Large intestine (tissue), 3 donors: Measurements from ENCODE around the gene MACROD1. TPM values are rescaled to one million over a fixed set of nuclear protein-coding genes. Genes with fewer than 3 reads are reported as not detected.

Experiments used
- DNase-seq, 2 donors: peaks; one replicate each; pipeline versions ENCODE4 v3.0.0 to v3.0.0-alpha.2; 2013
- H3K27ac ChIP-seq: one replicate; pipeline ENCODE4 v1.5.1; 2013; ENCODE audit warnings: low read length
- H3K27me3 ChIP-seq: 2 replicates; pipeline ENCODE4 v1.6.1; 2013; ENCODE audit warnings: low read length; ENCODE audit not compliant: control insufficient read depth, insufficient read depth
- H3K36me3 ChIP-seq: 2 replicates; pipeline ENCODE4 v1.6.1; 2013; ENCODE audit warnings: low read length; ENCODE audit not compliant: control insufficient read depth, insufficient read depth
- H3K4me1 ChIP-seq: one replicate; pipeline ENCODE4 v1.6.1; 2013; ENCODE audit warnings: low read length; ENCODE audit not compliant: control insufficient read depth, insufficient read depth
- H3K4me3 ChIP-seq: one replicate; pipeline ENCODE4 v1.5.1; 2013; ENCODE audit warnings: low read length
- H3K9me3 ChIP-seq: one replicate; pipeline ENCODE4 v1.6.1; 2013; ENCODE audit warnings: mild to moderate bottlenecking, low read depth, low read length, moderate library complexity; ENCODE audit not compliant: control insufficient read depth
- WGBS: methylation state at CpG from one replicate; pipeline ENCODE4 v1.1.5; 2013; ENCODE audit warnings: low lambda C conversion rate; ENCODE audit not compliant: insufficient coverage; 5-methylcytosine and 5-hydroxymethylcytosine counted together
- polyA plus RNA-seq: library from polyadenylated mRNA; unstranded; fragments of 120-200 nt; gene quantifications from one replicate; pipeline ENCODE4 v1.2.1, GENCODE V29; 2013

MACROD1 gene
- polyA plus RNA-seq, 1 donor, result 18.2 TPM

GRCh38 chr11:64110465-64111375 lies 55.2 kb downstream of the MACROD1 start:
- no CpG with 5 or more reads among the region's 21 CpGs for WGBS
- H3K4me3 ChIP-seq, result no peak overlapping the region

GRCh38 chr11:64109332-64109731 lies 56.6 kb downstream of the MACROD1 start:
- no peak overlapping the region for H3K4me3 ChIP-seq
- no peak for DNase-seq
- no peaks in the 10 kb centered on the region for H3K36me3 ChIP-seq
- H3K9me3 ChIP-seq, result no peaks in the 10 kb centered on the region
- no CpG with 5 or more reads among the region's 8 CpGs for WGBS
- no peaks in the 10 kb centered on the region for H3K27me3 ChIP-seq
- H3K4me1 ChIP-seq, result no peaks in the 10 kb centered on the region
- no peak overlapping the region for H3K27ac ChIP-seq

More at GRCh38 chr11:64110465-64111375, 55.2 kb downstream of the MACROD1 start:
- no peak for DNase-seq
- Histone ChIP-seq H3K36me3 (no peaks in the 10 kb centered on the region), H3K27ac (no peak overlapping the region), H3K27me3 (no peaks in the 10 kb centered on the region), H3K9me3 (no peaks in the 10 kb centered on the region), H3K4me1 (peaks cover 4% of the 10 kb centered on the region)

- H3K27ac ChIP-seq, result no peak overlapping the region
- no CpG with 5 or more reads among the region's 9 CpGs for WGBS
- DNase-seq, result no peak
- H3K9me3 ChIP-seq, result no peaks in the 10 kb centered on the region
- no peaks in the 10 kb centered on the region for H3K27me3 ChIP-seq
- no peak overlapping the region for H3K4me3 ChIP-seq
- no peaks in the 10 kb centered on the region for H3K4me1 ChIP-seq
- no peaks in the 10 kb centered on the region for H3K36me3 ChIP-seq
Observed at GRCh38 chr11:64107303-64107702, 58.6 kb downstream of the MACROD1 start.

- Histone ChIP-seq H3K27ac (no peak overlapping the region), H3K27me3 (no peaks in the 10 kb centered on the region), H3K9me3 (no peaks in the 10 kb centered on the region), H3K4me1 (peaks cover 3% of the 10 kb centered on the region), H3K36me3 (no peaks in the 10 kb centered on the region), H3K4me3 (no peak overlapping the region)
- no CpG with 5 or more reads among the region's 5 CpGs for WGBS
- DNase-seq, result no peak
Observed at GRCh38 chr11:64104632-64105031, 61.3 kb downstream of the MACROD1 start.

GRCh38 chr11:64103277-64103985 lies 62.5 kb downstream of the MACROD1 start:
- H3K4me1 ChIP-seq, result peaks cover 3% of the 10 kb centered on the region
- no peaks in the 10 kb centered on the region for H3K36me3 ChIP-seq
- no peaks in the 10 kb centered on the region for H3K9me3 ChIP-seq
- no peak overlapping the region for H3K4me3 ChIP-seq
- no peaks in the 10 kb centered on the region for H3K27me3 ChIP-seq
- DNase-seq, result no peak
- WGBS, result no CpG with 5 or more reads among the region's 13 CpGs
- H3K27ac ChIP-seq, result no peak overlapping the region

- no peak for DNase-seq
- peaks cover 3% of the 10 kb centered on the region for H3K4me1 ChIP-seq
- no peak overlapping the region for H3K27ac ChIP-seq
- no peaks in the 10 kb centered on the region for H3K9me3 ChIP-seq
- WGBS, result no CpG with 5 or more reads among the region's 15 CpGs
- H3K27me3 ChIP-seq, result no peaks in the 10 kb centered on the region
- H3K4me3 ChIP-seq, result no peak overlapping the region
- no peaks in the 10 kb centered on the region for H3K36me3 ChIP-seq
Observed at GRCh38 chr11:64102005-64102738, 63.7 kb downstream of the MACROD1 start.

GRCh38 chr11:64101461-64101860 lies 64.5 kb downstream of the MACROD1 start:
- H3K27ac ChIP-seq, result no peak overlapping the region
- H3K4me1 ChIP-seq, result peaks cover 3% of the 10 kb centered on the region
- H3K9me3 ChIP-seq, result no peaks in the 10 kb centered on the region
- H3K27me3 ChIP-seq, result no peaks in the 10 kb centered on the region
- no peak for DNase-seq
- no peak overlapping the region for H3K4me3 ChIP-seq
- no peaks in the 10 kb centered on the region for H3K36me3 ChIP-seq
- WGBS, result no CpG with 5 or more reads among the region's 19 CpGs

DNA sequence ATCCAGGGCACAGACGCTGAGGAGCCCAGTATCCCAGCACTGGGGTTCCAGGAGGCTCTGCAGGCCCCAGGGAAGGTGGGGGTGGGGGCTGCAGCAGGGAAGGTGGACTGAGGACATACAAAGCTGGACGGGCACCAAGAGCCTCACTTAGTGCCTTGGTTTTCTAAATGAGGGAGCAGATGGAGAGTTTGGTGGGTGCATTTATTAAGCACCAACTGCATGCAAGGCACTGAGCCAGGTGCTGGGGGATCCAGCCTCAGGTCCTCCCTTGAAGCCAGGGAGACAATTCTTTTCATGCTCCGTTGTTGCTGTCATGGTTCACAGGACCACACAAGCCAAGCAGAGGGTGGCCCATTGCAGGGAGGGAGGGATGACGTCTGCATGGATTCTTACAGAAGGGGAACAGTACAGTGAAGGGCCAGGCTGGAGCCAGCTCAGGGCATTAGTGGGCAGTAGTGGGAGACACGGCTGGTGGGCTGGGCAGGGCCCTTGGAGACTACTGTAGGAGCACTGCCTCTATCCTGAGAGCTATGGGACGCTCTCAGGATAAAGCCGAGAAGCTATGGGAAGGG lies 65.0 kb downstream of the MACROD1 start:
- Histone ChIP-seq H3K27ac (no peak overlapping the region), H3K4me1 (peaks cover 3% of the 10 kb centered on the region), H3K36me3 (no peaks in the 10 kb centered on the region), H3K4me3 (no peak overlapping the region), H3K9me3 (no peaks in the 10 kb centered on the region), H3K27me3 (no peaks in the 10 kb centered on the region)
- no CpG with 5 or more reads among the region's 7 CpGs for WGBS
- DNase-seq, result no peak

DNA sequence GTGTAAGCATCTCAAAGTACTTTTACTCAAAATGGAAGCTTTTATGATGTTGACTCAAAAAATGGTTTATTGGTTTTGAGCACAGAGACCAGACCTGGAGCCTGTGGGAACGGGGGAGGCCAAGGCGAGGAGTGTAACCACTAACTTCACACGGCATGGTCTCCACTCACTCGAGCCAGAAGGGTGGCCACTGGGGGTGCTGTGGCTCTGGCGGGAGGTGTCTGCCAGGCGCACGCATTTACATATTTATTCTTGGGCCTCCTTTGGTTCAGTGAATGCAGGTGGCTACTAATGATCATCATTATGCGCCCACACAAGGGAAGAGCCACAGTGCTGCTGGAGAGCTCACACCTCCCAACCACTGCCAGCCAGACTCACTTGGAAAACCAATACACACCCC lies 65.6 kb downstream of the MACROD1 start:
- no CpG with 5 or more reads among the region's 8 CpGs for WGBS
- H3K36me3 ChIP-seq, result no peaks in the 10 kb centered on the region
- no peaks in the 10 kb centered on the region for H3K9me3 ChIP-seq
- H3K27ac ChIP-seq, result no peak overlapping the region
- H3K4me1 ChIP-seq, result peaks cover 8% of the 10 kb centered on the region
- DNase-seq, result no peak
- no peak overlapping the region for H3K4me3 ChIP-seq
- H3K27me3 ChIP-seq, result no peaks in the 10 kb centered on the region

DNA sequence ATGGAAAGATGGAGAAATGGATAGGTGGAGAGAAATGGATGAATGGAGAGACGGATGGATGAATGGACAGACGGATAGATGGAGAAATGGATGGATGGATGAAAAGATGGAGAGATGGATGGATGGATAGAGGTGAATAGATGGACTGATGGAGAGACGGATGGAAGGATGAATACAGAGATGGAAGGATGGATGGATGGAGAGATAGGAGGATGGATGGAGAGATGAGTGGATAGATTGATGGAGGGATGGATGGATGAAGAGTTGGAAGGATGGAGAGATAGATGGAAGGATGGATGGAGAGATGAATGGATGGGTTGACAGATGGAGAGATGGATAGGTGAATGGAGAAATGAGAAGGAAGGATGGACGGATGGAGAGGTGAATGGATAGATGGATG lies 66.5 kb downstream of the MACROD1 start:
- no peak for DNase-seq
- H3K4me1 ChIP-seq, result peaks cover 8% of the 10 kb centered on the region
- WGBS, result 100% methylated on average over 4 of the region's 4 CpGs
- no peak overlapping the region for H3K4me3 ChIP-seq
- H3K27ac ChIP-seq, result no peak overlapping the region
- H3K36me3 ChIP-seq, result no peaks in the 10 kb centered on the region
- no peaks in the 10 kb centered on the region for H3K9me3 ChIP-seq
- no peaks in the 10 kb centered on the region for H3K27me3 ChIP-seq
